ENCODE data around the gene TMEM175.

Gene TMEM175

GRCh38 chr4:900073-900472 lies 32.2 kb upstream of the TMEM175 start:
- no peak for DNase-seq

GRCh38 chr4:900721-901120 lies 31.5 kb upstream of the TMEM175 start:
- DNase-seq = no peak

- DNase-seq = no peak
These were observed 30.9 kb upstream of the TMEM175 start for GRCh38 chr4:901192-901910.

- DNase-seq = no peak
These were observed 28.9 kb upstream of the TMEM175 start for GRCh38 chr4:903066-904046.

- DNase-seq = no peak
These were observed 26.5 kb upstream of the TMEM175 start for GRCh38 chr4:905485-906338.

- no peak for DNase-seq
These were observed 25.7 kb upstream of the TMEM175 start for GRCh38 chr4:906339-907102.

GRCh38 chr4:907103-907400 lies 25.2 kb upstream of the TMEM175 start:
- DNase-seq = no peak

GRCh38 chr4:907691-908425 lies 24.4 kb upstream of the TMEM175 start:
- DNase-seq = no peak

- DNase-seq = no peak
These were observed 23.1 kb upstream of the TMEM175 start for GRCh38 chr4:909131-909571.

- no peak for DNase-seq
These were observed 22.4 kb upstream of the TMEM175 start for GRCh38 chr4:909821-910220.

GRCh38 chr4:910366-911091 lies 21.7 kb upstream of the TMEM175 start:
- no peak for DNase-seq

GRCh38 chr4:911221-911751 lies 21.0 kb upstream of the TMEM175 start:
- no peak for DNase-seq

GRCh38 chr4:911871-912490 lies 20.3 kb upstream of the TMEM175 start:
- no peak for DNase-seq

- no peak for DNase-seq
These were observed 19.5 kb upstream of the TMEM175 start for GRCh38 chr4:912548-913279.

- DNase-seq = no peak
These were observed 19.0 kb upstream of the TMEM175 start for GRCh38 chr4:913280-913618.

- no peak for DNase-seq
These were observed 17.7 kb upstream of the TMEM175 start for GRCh38 chr4:914531-914930.

- no peak for DNase-seq
These were observed 17.2 kb upstream of the TMEM175 start for GRCh38 chr4:915041-915474.

- no peak for DNase-seq
These were observed 16.7 kb upstream of the TMEM175 start for GRCh38 chr4:915595-915994.

GRCh38 chr4:917466-917865 lies 14.8 kb upstream of the TMEM175 start:
- DNase-seq = no peak

- no peak for DNase-seq
These were observed 14.3 kb upstream of the TMEM175 start for GRCh38 chr4:917992-918391.

All from NCI-H1092 treated with DMSO at 0.1 percent for 48 hours (cell line).